Left kidney (tissue), 8 donors: ENCODE measurements around the gene RAB11FIP5. TPM values are rescaled to one million over a fixed set of nuclear protein-coding genes. Genes with fewer than 3 reads are reported as not detected.
"Not testable (repeated sequence)": the region's sequence is repeated elsewhere in the genome, so short reads cannot be mapped to it uniquely, and the experiment has no call there.

Source experiments
- DNase-seq: peaks from one replicate; pipeline ENCODE4 v3.0.0-alpha.2; 2013
- long read RNA-seq, 8 donors: transcript quantifications; one replicate each; lab custom pipeline, GENCODE V29; 2026
- polyA plus RNA-seq: library from polyadenylated mRNA; unstranded; fragments of 120-200 nt; gene quantifications from one replicate; pipeline ENCODE4 v1.2.1, GENCODE V29; 2013; ENCODE audit not compliant: insufficient read length

RAB11FIP5 gene
- polyA plus RNA-seq: 43.9 TPM
- long read RNA-seq, donor 1, full-length matches to known transcripts: 3 of 22 reads
- long read RNA-seq, donor 1, partial matches to known transcripts: 19 of 22 reads
- long read RNA-seq, donor 1, other reads (novel, unspliced or antisense): 0 of 22 reads
- long read RNA-seq, donor 2, full-length matches to known transcripts: 3 of 8 reads
- long read RNA-seq, donor 2, partial matches to known transcripts: 5 of 8 reads
- long read RNA-seq, donor 2, other reads (novel, unspliced or antisense): 0 of 8 reads
- long read RNA-seq, donor 3, full-length matches to known transcripts: 4 of 22 reads
- long read RNA-seq, donor 3, partial matches to known transcripts: 18 of 22 reads
- long read RNA-seq, donor 3, other reads (novel, unspliced or antisense): 0 of 22 reads
- long read RNA-seq, donor 4: 0 reads
- long read RNA-seq, donor 5, full-length matches to known transcripts: 7 of 13 reads
- long read RNA-seq, donor 5, partial matches to known transcripts: 6 of 13 reads
- long read RNA-seq, donor 5, other reads (novel, unspliced or antisense): 0 of 13 reads
- long read RNA-seq, donor 6, full-length matches to known transcripts: 5 of 19 reads
- long read RNA-seq, donor 6, partial matches to known transcripts: 14 of 19 reads
- long read RNA-seq, donor 6, other reads (novel, unspliced or antisense): 0 of 19 reads
- long read RNA-seq, donor 7, full-length matches to known transcripts: 3 of 11 reads
- long read RNA-seq, donor 7, partial matches to known transcripts: 8 of 11 reads
- long read RNA-seq, donor 7, other reads (novel, unspliced or antisense): 0 of 11 reads
- long read RNA-seq, donor 8: 0 reads

GRCh38 chr2:73112913-73113854 lies at the start of gene RAB11FIP5:
RAB11FIP5 (minus strand) TSS chr2:73112948; CDS start chr2:73112777, 171 bp downstream.
- peak; percentile 65 for DNase-seq

GRCh38 chr2:73156539-73157124 lies 43.9 kb upstream of the RAB11FIP5 start:
- DNase-seq: peak; percentile 31

- DNase-seq: no peak
These were observed 30.2 kb upstream of the RAB11FIP5 start for GRCh38 chr2:73142937-73143336.

- DNase-seq: no peak
These were observed 29.1 kb upstream of the RAB11FIP5 start for GRCh38 chr2:73141896-73142295.

- DNase-seq: no peak
These were observed 22.5 kb upstream of the RAB11FIP5 start for GRCh38 chr2:73135236-73135635.

GRCh38 chr2:73134471-73134870 lies 21.7 kb upstream of the RAB11FIP5 start:
- no peak for DNase-seq

GRCh38 chr2:73133566-73134197 lies 20.9 kb upstream of the RAB11FIP5 start:
- no peak for DNase-seq

GRCh38 chr2:73131807-73132206 lies 19.1 kb upstream of the RAB11FIP5 start:
- no peak for DNase-seq

- DNase-seq: no peak
These were observed 18.0 kb upstream of the RAB11FIP5 start for GRCh38 chr2:73130790-73131189.

GRCh38 chr2:73128841-73129535 lies 16.2 kb upstream of the RAB11FIP5 start:
- no peak for DNase-seq

GRCh38 chr2:73122536-73122935 lies 9.8 kb upstream of the RAB11FIP5 start:
- no peak for DNase-seq

- not testable (repeated sequence) for DNase-seq
These were observed 7.0 kb upstream of the RAB11FIP5 start for GRCh38 chr2:73119611-73120239.

GRCh38 chr2:73117441-73117840 lies 4.7 kb upstream of the RAB11FIP5 start:
- DNase-seq: no peak

GRCh38 chr2:73116182-73116960 lies 3.6 kb upstream of the RAB11FIP5 start:
- DNase-seq: no peak

GRCh38 chr2:73114273-73114867 lies 1.6 kb upstream of the RAB11FIP5 start:
- DNase-seq: no peak

- peak; percentile 27 for DNase-seq
These were observed 479 bp downstream of the RAB11FIP5 start for GRCh38 chr2:73112026-73112912.
